Calu3 (cell line): ENCODE measurements around the gene PXK. TPM values are rescaled to one million over a fixed set of nuclear protein-coding genes. Genes with fewer than 3 reads are reported as not detected.

Experiments used
- BruUV-seq: library from RNA; stranded (reverse); fragments of 400-500 nt; replicated peaks from 2 replicates; lab custom pipeline; 2021; lab: Mats Ljungman, UMichigan
- CTCF ChIA-PET: fragments of 300-600 bp; sonication (Branson Sonifier 250); formaldehyde crosslinking; loops from one replicate; lab custom pipeline; 2022; ENCODE audit warnings: antibody characterized with exemption; lab: Charles Lee
- DNase-seq: peaks from one replicate; pipeline ENCODE4 v3.0.0; 2022
- H3K27ac Mint-ChIP-seq: one replicate; pipeline ENCODE4 v1.8.0; 2022; ENCODE audit warnings: mixed read lengths; ENCODE audit not compliant: unreplicated experiment
- H3K27me3 Mint-ChIP-seq: one replicate; pipeline ENCODE4 v1.8.0; 2022; ENCODE audit warnings: mixed read lengths; ENCODE audit not compliant: unreplicated experiment
- H3K36me3 Mint-ChIP-seq: one replicate; pipeline ENCODE4 v1.8.0; 2022; ENCODE audit warnings: mild to moderate bottlenecking, moderate library complexity, mixed read lengths; ENCODE audit not compliant: insufficient read depth, unreplicated experiment
- H3K4me1 Mint-ChIP-seq: one replicate; pipeline ENCODE4 v1.8.0; 2022; ENCODE audit warnings: mild to moderate bottlenecking, low read depth, mixed read lengths; ENCODE audit not compliant: unreplicated experiment
- H3K4me3 Mint-ChIP-seq: one replicate; pipeline ENCODE4 v1.8.0; 2022; ENCODE audit warnings: mild to moderate bottlenecking, low read depth, moderate library complexity, mixed read lengths; ENCODE audit not compliant: unreplicated experiment
- H3K9me3 Mint-ChIP-seq: one replicate; pipeline ENCODE4 v1.8.0; 2022; ENCODE audit warnings: low read depth, mixed read lengths; ENCODE audit not compliant: unreplicated experiment
- intact Hi-C: fragments of 100-400 bp; cut with micrococcal nuclease; formaldehyde crosslinking; loops from one replicate; pipeline ENCODE4 v1.10.0; 2022; ENCODE audit not compliant: unreplicated experiment
- total RNA-seq: library from RNA; stranded (reverse); gene quantifications from 2 replicates; pipeline ENCODE4 v1.2.3, GENCODE V29; 2022
- TF ChIP-seq, protein P1 (sequence below): fragments of 200-600 bp; IDR thresholded peaks from one replicate; pipeline ENCODE4 v1.8.0; 2022; ENCODE audit warnings: antibody characterized with exemption; ENCODE audit not compliant: unreplicated experiment

The PXK gene
- total RNA-seq, 1 experiment from 2014 or later = 8.6 TPM

DNA sequence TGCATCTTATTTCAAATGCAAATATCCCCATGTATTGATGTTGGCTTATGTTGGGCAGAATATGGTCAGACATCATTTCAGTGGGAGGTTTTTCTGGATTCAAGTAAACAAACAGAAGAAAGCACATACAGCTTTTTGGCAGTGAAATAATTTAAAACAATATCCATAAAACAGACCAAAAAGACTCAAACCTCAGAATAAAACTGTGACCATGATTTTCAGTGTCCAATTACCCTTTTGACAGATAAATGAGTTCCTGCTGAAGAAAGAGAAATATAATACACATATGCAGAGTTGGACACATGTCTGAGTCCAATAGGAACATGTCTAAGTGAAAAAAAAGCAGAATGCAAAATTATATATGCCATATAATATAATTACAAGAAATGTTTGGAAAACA, 39.1 kb downstream of the PXK start:
- no peak overlapping the region for H3K27ac Mint-ChIP-seq
- TF ChIP-seq, protein P1, sequence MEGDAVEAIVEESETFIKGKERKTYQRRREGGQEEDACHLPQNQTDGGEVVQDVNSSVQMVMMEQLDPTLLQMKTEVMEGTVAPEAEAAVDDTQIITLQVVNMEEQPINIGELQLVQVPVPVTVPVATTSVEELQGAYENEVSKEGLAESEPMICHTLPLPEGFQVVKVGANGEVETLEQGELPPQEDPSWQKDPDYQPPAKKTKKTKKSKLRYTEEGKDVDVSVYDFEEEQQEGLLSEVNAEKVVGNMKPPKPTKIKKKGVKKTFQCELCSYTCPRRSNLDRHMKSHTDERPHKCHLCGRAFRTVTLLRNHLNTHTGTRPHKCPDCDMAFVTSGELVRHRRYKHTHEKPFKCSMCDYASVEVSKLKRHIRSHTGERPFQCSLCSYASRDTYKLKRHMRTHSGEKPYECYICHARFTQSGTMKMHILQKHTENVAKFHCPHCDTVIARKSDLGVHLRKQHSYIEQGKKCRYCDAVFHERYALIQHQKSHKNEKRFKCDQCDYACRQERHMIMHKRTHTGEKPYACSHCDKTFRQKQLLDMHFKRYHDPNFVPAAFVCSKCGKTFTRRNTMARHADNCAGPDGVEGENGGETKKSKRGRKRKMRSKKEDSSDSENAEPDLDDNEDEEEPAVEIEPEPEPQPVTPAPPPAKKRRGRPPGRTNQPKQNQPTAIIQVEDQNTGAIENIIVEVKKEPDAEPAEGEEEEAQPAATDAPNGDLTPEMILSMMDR = no peak
- no peaks in the 10 kb centered on the region for H3K27me3 Mint-ChIP-seq
- H3K9me3 Mint-ChIP-seq = no peaks in the 10 kb centered on the region
- no TSS peak for BruUV-seq
- CTCF ChIA-PET = no interaction called here
- H3K36me3 Mint-ChIP-seq = no peaks in the 10 kb centered on the region
- H3K4me3 Mint-ChIP-seq = no peak overlapping the region
- no peak for DNase-seq
- no peaks in the 10 kb centered on the region for H3K4me1 Mint-ChIP-seq
- intact Hi-C loops = no loop called here

DNA sequence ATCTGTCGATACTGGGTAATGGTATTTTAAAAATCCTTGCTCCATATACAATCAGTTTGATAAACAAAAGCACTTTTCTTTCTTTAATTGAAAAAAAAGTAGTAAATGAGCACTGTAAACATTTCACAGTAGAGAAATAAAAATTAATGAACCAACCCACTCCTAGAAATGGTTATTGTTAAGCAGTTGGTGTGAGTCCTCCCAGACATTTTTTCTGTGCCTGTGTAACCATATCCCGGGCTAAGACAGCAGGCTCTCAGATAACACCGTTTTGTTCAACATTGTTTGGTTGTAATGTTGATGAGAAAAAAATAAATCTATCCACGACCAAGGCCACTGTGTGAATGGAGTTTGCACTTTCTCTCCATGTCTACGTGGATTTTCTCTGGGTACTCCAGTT, 42.6 kb downstream of the PXK start:
- TF ChIP-seq, protein P1 = no peak
- Mint-ChIP-seq H3K27ac (no peak overlapping the region), H3K4me3 (no peak overlapping the region), H3K4me1 (no peaks in the 10 kb centered on the region), H3K9me3 (no peaks in the 10 kb centered on the region), H3K36me3 (no peaks in the 10 kb centered on the region), H3K27me3 (no peaks in the 10 kb centered on the region)
- BruUV-seq = no TSS peak
- DNase-seq = no peak
- intact Hi-C loops = no loop called here
- CTCF ChIA-PET = no interaction called here

DNA sequence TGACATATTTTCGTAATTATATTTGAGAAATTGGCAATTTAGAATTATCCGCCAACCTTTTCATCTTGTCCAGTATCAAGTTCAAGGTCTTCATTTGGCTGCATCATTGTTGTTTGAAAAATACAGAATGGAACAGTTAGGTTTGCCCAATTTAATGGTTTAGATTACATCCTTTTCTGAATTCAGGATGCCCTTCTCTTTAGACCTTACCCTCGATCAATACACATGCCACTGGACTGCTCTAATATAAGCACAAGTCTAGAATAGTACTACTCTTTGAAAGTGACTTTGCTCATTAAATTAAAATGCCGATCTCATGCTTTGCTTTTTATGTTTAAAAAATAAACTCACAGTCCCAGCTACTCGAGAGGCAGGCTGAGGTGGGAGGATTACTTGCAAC, 44.5 kb downstream of the PXK start:
- no peak for DNase-seq
- CTCF ChIA-PET = no interaction called here
- H3K27ac Mint-ChIP-seq = no peak overlapping the region
- no peaks in the 10 kb centered on the region for H3K4me1 Mint-ChIP-seq
- H3K4me3 Mint-ChIP-seq = no peak overlapping the region
- H3K27me3 Mint-ChIP-seq = no peaks in the 10 kb centered on the region
- no peaks in the 10 kb centered on the region for H3K36me3 Mint-ChIP-seq
- BruUV-seq = no TSS peak
- H3K9me3 Mint-ChIP-seq = no peaks in the 10 kb centered on the region
- intact Hi-C loops = no loop called here
- TF ChIP-seq, protein P1 = no peak

DNA sequence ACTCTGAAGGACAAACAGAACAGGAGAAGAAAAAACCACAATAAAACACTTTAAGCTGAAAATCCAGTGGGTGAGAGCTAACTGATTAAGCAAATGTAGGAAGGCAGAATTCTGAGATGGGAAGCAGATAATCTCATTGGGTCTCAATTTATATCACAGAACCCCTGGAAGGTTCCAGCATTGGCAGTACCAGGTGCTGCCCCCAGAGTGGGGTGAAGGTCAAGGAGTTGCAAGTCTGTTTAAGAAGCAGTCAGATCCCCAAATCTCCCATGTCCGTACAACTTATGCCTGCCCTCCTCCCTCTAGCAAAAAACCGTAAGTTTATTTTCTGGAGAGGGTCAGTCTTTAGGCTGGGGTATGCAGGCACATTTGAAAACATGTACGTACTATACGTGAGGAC, 45.1 kb downstream of the PXK start:
- BruUV-seq = no TSS peak
- CTCF ChIA-PET = no interaction called here
- Mint-ChIP-seq H3K27ac (no peak overlapping the region), H3K36me3 (no peaks in the 10 kb centered on the region), H3K9me3 (no peaks in the 10 kb centered on the region), H3K4me1 (no peaks in the 10 kb centered on the region), H3K27me3 (no peaks in the 10 kb centered on the region), H3K4me3 (no peak overlapping the region)
- no peak for DNase-seq
- intact Hi-C loops = no loop called here
- TF ChIP-seq, protein P1 = no peak
